Mucosa of descending colon (tissue), 3 donors: ENCODE results near the gene UBXN4. TPM values are rescaled to one million over a fixed set of nuclear protein-coding genes. Genes with fewer than 3 reads are reported as not detected.
A peak's percentile ranks its signal among the peaks of the same experiment; 100 is the strongest.

Source experiments
- ATAC-seq: fragments of 200-7000 bp; cut with Tn5 transposase; one replicate; pipeline ENCODE4 v1.9.1; 2020; ENCODE audit warnings: mild to moderate bottlenecking, moderate library complexity
- DNase-seq, 3 donors: peaks; one replicate each; pipeline ENCODE4 v3.0.0-alpha.2; 2020
- H3K36me3 ChIP-seq: fragments of 200-600 bp; one replicate; pipeline ENCODE4 v1.8.0; 2021; ENCODE audit warnings: low read depth, mild to moderate bottlenecking
- H3K4me1 ChIP-seq: fragments of 200-600 bp; one replicate; pipeline ENCODE4 v1.8.0; 2021; ENCODE audit warnings: low read depth, mild to moderate bottlenecking
- H3K4me3 ChIP-seq: fragments of 200-600 bp; one replicate; pipeline ENCODE4 v1.8.0; 2021; ENCODE audit warnings: mild to moderate bottlenecking
- H3K9me3 ChIP-seq: fragments of 200-600 bp; one replicate; pipeline ENCODE4 v1.8.0; 2021; ENCODE audit warnings: mild to moderate bottlenecking
- intact Hi-C, 2 donors: fragments of 100-400 bp; cut with DNase I in 1 of 2; cut with micrococcal nuclease in 1 of 2; formaldehyde crosslinking; loops; one replicate each; pipeline versions ENCODE4 v1.11.0 to v1.11.1; 2022; cut with DNase I, micrococcal nuclease
- total RNA-seq, 3 donors: library from RNA; stranded (reverse); fragmentation: NEBNext Ultra II Directional in 2 of 3; extraction: Animal tissue kit (Norgen Biotek cat#: 25700) in 2 of 3; gene quantifications; one replicate each; pipeline versions ENCODE4 v1.2.1 to v1.2.4, GENCODE V29; 2021 to 2023
- TF ChIP-seq, protein P1 (sequence below): fragments of 200-600 bp; IDR thresholded peaks from one replicate; pipeline ENCODE4 v1.8.0; 2022; ENCODE audit warnings: antibody characterized with exemption, mild to moderate bottlenecking
- donor health status: DM: no; HTN: no; CAD: no; lungs with moderate emphysema.
- donor health status: DM: no; HTN: no; CAD: no.
- donor health status: DM: no; HTN: yes; CAD: no.

UBXN4 gene
- total RNA-seq, 3 donors from 2014 or later, result 87.8 to 110 (median 94.9) TPM

DNA sequence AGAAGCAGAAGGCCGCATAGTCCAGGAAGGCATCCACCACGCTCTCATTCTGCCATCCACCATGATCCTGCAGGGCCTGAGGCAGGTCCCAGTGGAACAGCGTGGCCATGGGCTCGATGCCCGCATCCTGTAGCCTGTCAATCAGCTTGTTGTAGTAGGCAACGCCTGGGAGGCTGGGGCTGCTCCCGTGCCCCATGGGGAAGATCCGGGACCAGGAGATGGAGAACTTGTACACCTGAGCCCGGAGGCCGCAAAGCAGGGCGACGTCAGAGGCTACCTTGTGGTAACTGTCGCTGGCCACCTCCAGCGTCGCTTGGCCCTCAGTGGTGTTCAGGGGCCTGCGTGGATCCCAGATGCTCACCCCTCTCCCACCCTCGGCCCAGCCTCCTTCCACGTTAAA, 75.8 kb downstream of the UBXN4 start:
- DNase-seq, result no peak
- ATAC-seq, result no peak
- intact Hi-C loops, result no loop called here
- Histone ChIP-seq H3K4me1 (no peaks in the 10 kb centered on the region), H3K9me3 (peaks cover 2% of the 10 kb centered on the region), H3K36me3 (no peaks in the 10 kb centered on the region), H3K4me3 (no peak overlapping the region)
- TF ChIP-seq, protein P1, sequence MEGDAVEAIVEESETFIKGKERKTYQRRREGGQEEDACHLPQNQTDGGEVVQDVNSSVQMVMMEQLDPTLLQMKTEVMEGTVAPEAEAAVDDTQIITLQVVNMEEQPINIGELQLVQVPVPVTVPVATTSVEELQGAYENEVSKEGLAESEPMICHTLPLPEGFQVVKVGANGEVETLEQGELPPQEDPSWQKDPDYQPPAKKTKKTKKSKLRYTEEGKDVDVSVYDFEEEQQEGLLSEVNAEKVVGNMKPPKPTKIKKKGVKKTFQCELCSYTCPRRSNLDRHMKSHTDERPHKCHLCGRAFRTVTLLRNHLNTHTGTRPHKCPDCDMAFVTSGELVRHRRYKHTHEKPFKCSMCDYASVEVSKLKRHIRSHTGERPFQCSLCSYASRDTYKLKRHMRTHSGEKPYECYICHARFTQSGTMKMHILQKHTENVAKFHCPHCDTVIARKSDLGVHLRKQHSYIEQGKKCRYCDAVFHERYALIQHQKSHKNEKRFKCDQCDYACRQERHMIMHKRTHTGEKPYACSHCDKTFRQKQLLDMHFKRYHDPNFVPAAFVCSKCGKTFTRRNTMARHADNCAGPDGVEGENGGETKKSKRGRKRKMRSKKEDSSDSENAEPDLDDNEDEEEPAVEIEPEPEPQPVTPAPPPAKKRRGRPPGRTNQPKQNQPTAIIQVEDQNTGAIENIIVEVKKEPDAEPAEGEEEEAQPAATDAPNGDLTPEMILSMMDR, result no peak

DNA sequence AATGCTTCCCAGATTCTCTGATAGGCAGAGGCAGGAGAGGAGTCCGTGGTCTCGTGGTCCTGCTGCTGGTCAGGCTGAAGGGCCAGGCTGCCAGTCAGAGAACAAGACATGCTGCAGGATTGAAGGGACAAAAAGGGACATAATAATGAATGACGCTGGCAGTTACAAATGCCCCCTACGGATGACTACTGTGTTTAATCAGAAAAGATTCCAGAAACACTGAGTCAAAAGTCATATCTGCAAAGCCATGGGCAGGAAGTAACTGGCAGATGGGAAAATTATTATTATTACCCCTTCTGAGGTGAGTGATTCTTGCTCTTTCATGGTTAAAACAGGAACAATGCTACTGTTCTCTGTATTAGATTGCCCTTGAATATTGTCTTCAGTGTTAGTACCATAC, 76.3 kb downstream of the UBXN4 start:
- no peak for DNase-seq
- ATAC-seq, result no peak
- Histone ChIP-seq H3K36me3 (no peaks in the 10 kb centered on the region), H3K9me3 (peaks cover 6% of the 10 kb centered on the region), H3K4me1 (no peaks in the 10 kb centered on the region), H3K4me3 (no peak overlapping the region)
- TF ChIP-seq, protein P1, result no peak
- intact Hi-C loops, result no loop called here

DNA sequence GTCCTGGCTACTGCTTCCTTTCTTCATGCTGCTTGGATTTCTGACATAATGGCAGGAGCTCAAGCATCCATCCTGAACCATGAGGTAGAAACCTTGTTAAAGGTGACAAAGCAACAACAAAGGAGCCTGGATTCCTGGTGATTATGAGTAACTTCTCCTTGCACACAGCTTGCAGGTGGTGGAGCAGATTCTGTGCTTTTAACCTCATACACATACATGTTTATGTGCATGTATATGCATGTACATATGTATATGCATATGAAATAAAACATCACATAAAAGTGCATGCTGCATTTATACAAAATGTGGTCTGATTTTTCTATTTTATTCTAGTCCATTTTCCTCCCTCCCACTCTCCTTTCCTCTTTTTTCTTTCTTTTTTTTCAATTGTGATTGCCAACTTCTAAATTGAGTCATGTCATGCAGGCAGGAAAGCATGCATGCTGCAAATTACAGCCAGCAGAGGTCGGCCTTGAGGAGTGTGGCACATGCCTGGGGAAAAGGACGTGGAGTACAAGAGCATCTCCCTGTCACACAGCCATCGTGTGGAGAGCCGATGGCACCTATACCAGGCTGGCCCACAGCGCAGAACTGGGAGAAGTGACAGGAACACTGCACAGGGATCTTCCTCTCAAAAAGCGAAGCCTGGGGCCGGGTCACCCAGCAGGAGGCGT, 77.4 kb downstream of the UBXN4 start:
- peak in 2 of 3 donors; percentile 27 to 41 for DNase-seq
- peaks cover 7% of the 10 kb centered on the region for H3K9me3 ChIP-seq
- ATAC-seq, result peak; percentile 57
- H3K4me1 ChIP-seq, result no peaks in the 10 kb centered on the region
- no peak overlapping the region for H3K4me3 ChIP-seq
- intact Hi-C loops, result no loop called here
- no peaks in the 10 kb centered on the region for H3K36me3 ChIP-seq
- TF ChIP-seq, protein P1, result no peak

DNA sequence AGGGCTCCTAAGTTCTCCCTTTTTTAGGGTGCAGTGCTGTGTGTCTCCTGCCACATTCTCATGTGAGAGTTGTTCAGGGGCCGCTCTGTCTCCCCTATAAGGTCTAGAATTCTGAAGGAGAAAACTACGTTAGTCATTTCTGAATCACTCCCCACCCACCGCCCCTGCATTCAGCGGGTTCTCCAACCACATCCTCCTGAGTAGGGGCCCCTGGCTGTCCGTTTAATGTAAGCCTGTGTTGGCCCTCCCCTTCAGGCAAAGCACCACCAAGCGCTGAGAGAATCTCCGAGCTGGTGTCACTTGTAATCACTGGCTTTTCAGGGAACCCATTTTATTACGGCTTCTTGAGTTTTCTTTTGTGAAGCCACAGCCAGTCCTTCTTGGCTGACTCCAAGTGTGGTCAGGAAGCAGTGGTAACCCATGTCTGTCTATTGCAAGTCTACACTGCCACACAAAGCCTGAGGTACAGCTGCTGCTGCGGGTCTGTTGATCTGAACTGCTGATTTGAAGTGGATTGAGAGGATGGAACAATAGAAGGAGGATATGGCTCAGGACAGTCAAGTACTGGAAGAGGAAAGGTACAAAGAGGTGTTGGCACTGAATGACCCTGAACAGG, 78.5 kb downstream of the UBXN4 start:
- Histone ChIP-seq H3K36me3 (no peaks in the 10 kb centered on the region), H3K4me1 (no peaks in the 10 kb centered on the region), H3K4me3 (no peak overlapping the region), H3K9me3 (peaks cover 7% of the 10 kb centered on the region)
- TF ChIP-seq, protein P1, result no peak
- ATAC-seq (peak; percentile 55), DNase-seq (no peak)
- intact Hi-C loops, result no loop called here

DNA sequence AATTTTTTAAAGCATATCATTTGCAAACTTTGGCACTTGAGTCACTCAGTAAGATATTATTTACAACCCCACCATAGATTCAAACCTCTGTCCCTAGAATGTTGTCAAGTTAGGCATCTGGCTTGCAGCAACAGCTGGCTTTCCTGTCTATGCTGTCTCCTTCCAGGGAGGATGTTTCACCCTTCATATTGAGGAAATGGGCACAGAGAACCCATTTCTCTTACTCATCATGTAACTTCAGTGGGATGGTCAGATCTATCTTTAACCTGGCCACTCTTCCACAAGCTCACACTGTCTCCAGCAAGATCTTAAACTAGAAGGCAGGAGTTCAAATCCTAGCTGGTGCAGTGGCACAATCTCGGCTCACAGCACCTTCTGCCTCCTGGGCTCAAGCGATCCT, 79.5 kb downstream of the UBXN4 start:
- Histone ChIP-seq H3K9me3 (peaks cover 7% of the 10 kb centered on the region), H3K4me1 (no peaks in the 10 kb centered on the region), H3K36me3 (no peaks in the 10 kb centered on the region), H3K4me3 (no peak overlapping the region)
- intact Hi-C loops, result no loop called here
- TF ChIP-seq, protein P1, result no peak
- no peak for ATAC-seq
- no peak for DNase-seq
